ENCODE results near the gene RAB11FIP3. TPM values are rescaled to one million over a fixed set of nuclear protein-coding genes. Genes with fewer than 3 reads are reported as not detected.
"Not testable (repeated sequence)": the region's sequence is repeated elsewhere in the genome, so short reads cannot be mapped to it uniquely, and the experiment has no call there.

RAB11FIP3 gene
- total RNA-seq, 1 donor from 2014 or later = 60.2 TPM

DNA sequence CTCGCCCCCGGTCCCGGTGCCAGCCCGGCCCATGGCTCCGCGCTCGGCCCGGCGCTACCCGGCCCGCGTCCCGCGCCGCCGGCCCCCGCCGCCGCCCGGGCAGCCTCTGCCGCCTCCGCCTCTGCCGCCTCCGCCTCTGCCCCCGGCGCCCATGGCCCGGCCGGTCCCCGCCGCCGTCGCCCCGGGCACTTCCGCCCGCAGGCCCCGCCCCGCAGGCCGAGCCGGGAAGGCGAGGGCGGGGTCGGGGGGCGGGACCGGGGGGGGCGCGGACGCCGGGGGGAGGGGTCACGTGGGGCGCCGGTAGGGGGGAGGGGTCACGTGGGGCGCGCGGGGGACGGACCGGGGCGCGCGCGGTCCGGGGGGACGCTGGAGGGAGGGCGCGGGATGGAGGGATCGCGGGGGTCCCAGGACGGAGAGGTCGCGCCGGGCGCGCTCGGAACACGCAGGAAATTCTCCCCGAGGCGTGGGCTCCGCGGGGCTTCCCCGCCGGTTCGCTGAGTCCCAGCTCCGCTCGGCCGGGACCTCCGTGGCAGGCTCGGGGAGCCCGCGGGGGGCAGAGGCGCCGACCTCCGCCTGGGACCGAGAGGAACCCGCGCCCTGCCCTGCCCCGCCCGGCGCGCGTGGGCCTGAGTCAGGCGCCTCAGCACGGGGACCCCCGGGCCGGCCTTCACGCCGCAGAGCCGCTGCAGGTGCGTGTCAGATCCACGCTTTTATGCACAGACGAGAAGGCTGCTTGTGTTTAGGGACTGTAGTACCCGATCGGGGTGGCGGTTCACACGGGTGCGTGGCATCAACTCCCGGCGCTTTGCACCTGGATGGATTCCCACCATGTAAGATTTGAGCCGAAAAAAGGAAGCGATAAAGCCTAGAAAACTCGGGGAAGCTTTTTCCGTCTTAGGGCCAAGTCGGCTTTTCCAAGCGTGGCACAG, 43.4 kb upstream of the RAB11FIP3 start, which contains the start of gene PGAP6:
TSS of gene PGAP6 (minus strand) at position 190 of the 929 bp plus-strand sequence. CDS start at position 33, 157 bp downstream.
- peak; percentile 86 for DNase-seq (ENCODE audit: extremely low spot score, unreplicated experiment)
- TF ChIP-seq, protein P1, sequence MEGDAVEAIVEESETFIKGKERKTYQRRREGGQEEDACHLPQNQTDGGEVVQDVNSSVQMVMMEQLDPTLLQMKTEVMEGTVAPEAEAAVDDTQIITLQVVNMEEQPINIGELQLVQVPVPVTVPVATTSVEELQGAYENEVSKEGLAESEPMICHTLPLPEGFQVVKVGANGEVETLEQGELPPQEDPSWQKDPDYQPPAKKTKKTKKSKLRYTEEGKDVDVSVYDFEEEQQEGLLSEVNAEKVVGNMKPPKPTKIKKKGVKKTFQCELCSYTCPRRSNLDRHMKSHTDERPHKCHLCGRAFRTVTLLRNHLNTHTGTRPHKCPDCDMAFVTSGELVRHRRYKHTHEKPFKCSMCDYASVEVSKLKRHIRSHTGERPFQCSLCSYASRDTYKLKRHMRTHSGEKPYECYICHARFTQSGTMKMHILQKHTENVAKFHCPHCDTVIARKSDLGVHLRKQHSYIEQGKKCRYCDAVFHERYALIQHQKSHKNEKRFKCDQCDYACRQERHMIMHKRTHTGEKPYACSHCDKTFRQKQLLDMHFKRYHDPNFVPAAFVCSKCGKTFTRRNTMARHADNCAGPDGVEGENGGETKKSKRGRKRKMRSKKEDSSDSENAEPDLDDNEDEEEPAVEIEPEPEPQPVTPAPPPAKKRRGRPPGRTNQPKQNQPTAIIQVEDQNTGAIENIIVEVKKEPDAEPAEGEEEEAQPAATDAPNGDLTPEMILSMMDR (IDR thresholded peaks at IDR 0.05) = no peak
- no peaks in the 10 kb centered on the region for H3K27me3 Mint-ChIP-seq (ENCODE audit: unreplicated experiment)
- peak within 1 kb of the TSS; percentile 82 for H3K4me3 Mint-ChIP-seq (ENCODE audit: unreplicated experiment)
- peak within 1 kb of the TSS; percentile 60 for H3K27ac Mint-ChIP-seq (ENCODE audit: unreplicated experiment)
- H3K36me3 Mint-ChIP-seq (ENCODE audit: unreplicated experiment) = no peaks in the 10 kb centered on the region
- no peaks in the 10 kb centered on the region for H3K9me3 Mint-ChIP-seq (ENCODE audit: unreplicated experiment)
- peaks cover 22% of the 10 kb centered on the region for H3K4me1 Mint-ChIP-seq (ENCODE audit: unreplicated experiment)

DNA sequence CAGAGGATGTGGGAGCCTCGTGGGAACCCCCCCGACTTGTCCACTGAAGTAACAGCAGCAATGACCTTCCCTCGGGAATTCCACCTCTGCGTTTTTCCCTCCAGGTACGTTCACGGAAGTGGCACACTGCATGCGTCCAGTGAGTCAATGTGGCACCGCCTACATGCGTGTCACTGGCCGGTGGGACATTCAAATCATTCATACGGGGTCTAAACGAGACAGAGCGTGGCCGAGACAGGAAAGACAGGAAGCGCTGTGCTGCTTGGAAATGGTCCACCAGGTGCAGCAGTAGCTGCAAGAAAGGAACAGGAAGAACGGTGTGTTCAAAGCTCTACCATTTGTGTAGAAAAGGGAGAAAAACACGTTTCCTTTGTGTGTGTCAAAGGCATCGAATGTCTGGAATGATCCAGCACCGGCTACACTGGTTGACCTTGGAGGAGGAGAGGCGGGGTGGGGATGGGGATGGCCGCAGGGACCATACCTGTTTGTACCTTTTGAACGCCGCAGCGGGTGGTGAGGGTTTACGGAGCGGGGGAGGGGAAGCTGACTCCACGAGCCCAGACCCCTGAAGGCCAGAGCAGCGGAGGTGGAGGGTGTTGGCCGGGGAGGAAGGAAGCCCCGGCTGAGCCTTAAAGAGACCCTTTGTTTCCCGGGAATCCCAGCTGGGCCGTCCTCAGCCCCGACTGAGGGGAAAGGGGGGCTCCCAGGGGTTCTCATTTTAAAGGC, 42.0 kb upstream of the RAB11FIP3 start:
- TF ChIP-seq, protein P1 (IDR thresholded peaks at IDR 0.05) = no peak
- Mint-ChIP-seq H3K27me3 (ENCODE audit: unreplicated experiment) (no peaks in the 10 kb centered on the region), H3K4me3 (ENCODE audit: unreplicated experiment) (peak overlapping the region; percentile 82), H3K4me1 (ENCODE audit: unreplicated experiment) (peaks cover 22% of the 10 kb centered on the region), H3K27ac (ENCODE audit: unreplicated experiment) (no peak overlapping the region), H3K9me3 (ENCODE audit: unreplicated experiment) (no peaks in the 10 kb centered on the region), H3K36me3 (ENCODE audit: unreplicated experiment) (no peaks in the 10 kb centered on the region)
- no peak for DNase-seq (ENCODE audit: extremely low spot score, unreplicated experiment)

DNA sequence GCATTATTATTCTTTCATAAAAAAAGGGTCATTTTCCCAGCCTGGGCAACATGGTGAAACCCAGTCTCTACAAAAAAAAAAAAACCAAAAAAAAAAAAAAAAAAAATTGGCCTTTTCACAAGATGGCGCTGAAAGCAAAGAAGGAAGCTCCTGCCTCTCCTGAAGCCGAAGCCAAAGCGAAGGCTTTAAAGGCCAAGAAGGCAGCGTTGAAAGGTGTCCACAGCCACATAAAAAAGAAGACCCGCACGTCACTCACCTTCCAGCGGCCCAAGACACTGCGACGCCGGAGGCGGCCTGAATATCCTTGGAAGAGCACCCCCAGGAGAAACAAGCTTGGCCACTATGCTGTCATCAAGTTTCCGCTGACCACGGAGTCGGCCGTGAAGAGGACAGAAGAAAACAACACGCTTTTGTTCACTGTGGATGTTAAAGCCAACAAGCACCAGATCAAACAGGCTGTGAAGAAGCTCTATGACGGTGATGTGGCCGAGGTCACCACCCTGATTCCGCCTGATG, 38.8 kb upstream of the RAB11FIP3 start:
- TF ChIP-seq, protein P1 (IDR thresholded peaks at IDR 0.05) = peak; percentile 25
- Mint-ChIP-seq H3K9me3 (ENCODE audit: unreplicated experiment) (no peaks in the 10 kb centered on the region), H3K4me3 (ENCODE audit: unreplicated experiment) (no peak overlapping the region), H3K4me1 (ENCODE audit: unreplicated experiment) (peaks cover 15% of the 10 kb centered on the region), H3K36me3 (ENCODE audit: unreplicated experiment) (no peaks in the 10 kb centered on the region), H3K27ac (ENCODE audit: unreplicated experiment) (no peak overlapping the region), H3K27me3 (ENCODE audit: unreplicated experiment) (no peaks in the 10 kb centered on the region)
- no peak for DNase-seq (ENCODE audit: extremely low spot score, unreplicated experiment)

DNA sequence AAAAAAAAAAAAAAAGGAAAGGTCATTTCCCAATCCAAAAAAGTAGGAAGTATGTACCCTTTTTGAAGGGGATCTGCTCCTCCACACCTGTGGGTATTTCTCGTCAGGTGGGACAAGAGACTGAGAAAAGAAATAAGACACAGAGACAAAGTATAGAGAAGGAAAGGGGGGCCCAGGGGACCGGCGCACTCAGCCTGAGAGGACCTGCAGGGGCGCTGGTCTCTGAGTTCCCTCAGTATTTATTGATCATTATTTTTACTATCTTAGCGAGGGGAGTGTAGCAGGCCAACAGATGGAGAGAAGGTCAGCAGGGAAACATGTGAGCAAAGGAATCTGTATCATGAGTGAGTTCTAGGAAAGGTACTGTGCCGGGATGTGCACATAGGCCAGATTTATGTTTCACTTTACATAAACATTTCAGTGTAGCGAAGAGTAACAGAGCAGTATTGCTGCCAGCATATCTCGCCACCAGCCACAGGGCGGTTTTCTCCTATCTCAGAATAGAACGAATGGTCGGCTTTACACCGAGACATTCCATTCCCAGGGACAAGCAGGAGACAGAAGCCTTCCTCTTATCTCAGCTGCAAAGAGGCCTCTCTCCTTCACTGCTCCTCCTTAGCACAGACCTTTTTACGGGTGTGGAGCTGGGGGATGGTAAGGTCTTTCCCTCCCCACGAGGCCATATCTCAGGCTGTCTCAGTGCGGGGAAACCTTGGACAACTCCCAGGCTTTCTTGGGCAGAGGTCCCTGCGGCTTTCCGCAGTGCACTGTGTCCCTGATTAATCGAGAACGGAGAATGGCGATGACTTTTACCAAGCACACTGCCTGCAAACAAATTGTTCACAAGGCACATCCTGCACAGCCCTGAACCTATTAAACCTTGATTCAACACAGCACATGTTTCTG, 37.4 kb upstream of the RAB11FIP3 start:
- not testable (repeated sequence) for H3K36me3 Mint-ChIP-seq (ENCODE audit: unreplicated experiment); H3K9me3 Mint-ChIP-seq (ENCODE audit: unreplicated experiment); H3K27me3 Mint-ChIP-seq (ENCODE audit: unreplicated experiment); H3K4me1 Mint-ChIP-seq (ENCODE audit: unreplicated experiment); H3K27ac Mint-ChIP-seq (ENCODE audit: unreplicated experiment); DNase-seq (ENCODE audit: extremely low spot score, unreplicated experiment); H3K4me3 Mint-ChIP-seq (ENCODE audit: unreplicated experiment)

DNA sequence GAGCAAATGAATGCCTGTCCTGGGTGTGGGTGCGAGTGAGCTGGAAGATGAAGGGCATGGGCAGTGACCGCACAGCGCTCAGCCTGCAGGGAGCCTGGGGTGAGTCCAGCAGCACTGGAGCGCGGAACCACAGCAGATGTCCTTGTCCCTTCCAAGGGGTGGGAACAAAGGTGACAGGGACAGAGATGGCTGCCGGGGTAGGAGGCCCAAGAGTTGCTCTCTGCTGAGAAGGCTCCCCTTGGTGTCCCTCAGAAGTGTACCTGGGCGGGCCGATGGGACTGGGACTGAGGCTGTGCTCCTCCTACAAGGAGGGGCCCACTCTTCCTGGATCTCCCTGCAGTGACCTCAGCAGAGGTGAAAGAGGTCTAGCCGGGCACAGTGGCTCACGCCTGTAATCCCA, 36.1 kb upstream of the RAB11FIP3 start:
- Mint-ChIP-seq H3K27ac (ENCODE audit: unreplicated experiment) (no peak overlapping the region), H3K36me3 (ENCODE audit: unreplicated experiment) (no peaks in the 10 kb centered on the region), H3K4me1 (ENCODE audit: unreplicated experiment) (peaks cover 3% of the 10 kb centered on the region), H3K4me3 (ENCODE audit: unreplicated experiment) (no peak overlapping the region), H3K27me3 (ENCODE audit: unreplicated experiment) (no peaks in the 10 kb centered on the region), H3K9me3 (ENCODE audit: unreplicated experiment) (no peaks in the 10 kb centered on the region)
- TF ChIP-seq, protein P1 (IDR thresholded peaks at IDR 0.05) = no peak
- DNase-seq (ENCODE audit: extremely low spot score, unreplicated experiment) = no peak
